ENCODE measurements around the gene ZNF134. TPM values are rescaled to one million over a fixed set of nuclear protein-coding genes. Genes with fewer than 3 reads are reported as not detected.

Gene ZNF134
- total RNA-seq, 1 experiment from 2014 or later = 18.9 TPM

DNA sequence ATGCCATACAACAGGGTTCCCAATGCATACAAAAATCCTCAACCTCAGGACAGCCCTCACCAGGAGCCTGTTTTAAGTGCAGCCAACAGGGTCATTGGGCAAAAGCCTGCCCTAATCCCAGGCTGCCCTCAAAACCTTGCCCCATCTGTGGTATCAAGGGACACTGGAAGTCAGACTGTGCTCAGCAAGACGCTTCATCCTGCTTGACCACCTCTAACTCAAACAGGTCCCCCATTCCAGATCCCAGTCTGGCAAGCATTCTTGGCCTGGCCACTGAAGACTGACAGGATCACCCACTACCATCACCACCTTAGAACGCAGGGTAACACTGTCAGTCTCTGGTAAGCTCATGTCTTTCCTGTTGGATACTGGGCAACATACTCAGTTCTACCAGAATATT is 39.6 kb downstream of the ZNF134 start:
- H3K4me1 ChIP-seq (ENCODE audit: control insufficient read depth, insufficient read depth, low read length) = no peaks in the 10 kb centered on the region
- TF ChIP-seq, protein P1, sequence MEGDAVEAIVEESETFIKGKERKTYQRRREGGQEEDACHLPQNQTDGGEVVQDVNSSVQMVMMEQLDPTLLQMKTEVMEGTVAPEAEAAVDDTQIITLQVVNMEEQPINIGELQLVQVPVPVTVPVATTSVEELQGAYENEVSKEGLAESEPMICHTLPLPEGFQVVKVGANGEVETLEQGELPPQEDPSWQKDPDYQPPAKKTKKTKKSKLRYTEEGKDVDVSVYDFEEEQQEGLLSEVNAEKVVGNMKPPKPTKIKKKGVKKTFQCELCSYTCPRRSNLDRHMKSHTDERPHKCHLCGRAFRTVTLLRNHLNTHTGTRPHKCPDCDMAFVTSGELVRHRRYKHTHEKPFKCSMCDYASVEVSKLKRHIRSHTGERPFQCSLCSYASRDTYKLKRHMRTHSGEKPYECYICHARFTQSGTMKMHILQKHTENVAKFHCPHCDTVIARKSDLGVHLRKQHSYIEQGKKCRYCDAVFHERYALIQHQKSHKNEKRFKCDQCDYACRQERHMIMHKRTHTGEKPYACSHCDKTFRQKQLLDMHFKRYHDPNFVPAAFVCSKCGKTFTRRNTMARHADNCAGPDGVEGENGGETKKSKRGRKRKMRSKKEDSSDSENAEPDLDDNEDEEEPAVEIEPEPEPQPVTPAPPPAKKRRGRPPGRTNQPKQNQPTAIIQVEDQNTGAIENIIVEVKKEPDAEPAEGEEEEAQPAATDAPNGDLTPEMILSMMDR (IDR thresholded peaks at IDR 0.05) = no peak
- TF ChIP-seq POLR2AphosphoS5 (IDR thresholded peaks at IDR 0.05; ENCODE audit: low read depth, low read length) (no peak), TCF7L2 (IDR thresholded peaks at IDR 0.05; ENCODE audit: low read depth, low read length) (no peak), SIN3A (IDR thresholded peaks at IDR 0.05; ENCODE audit: borderline replicate concordance, insufficient read depth, low read depth, low read length) (no peak)
- TF ChIP-seq, protein P2, sequence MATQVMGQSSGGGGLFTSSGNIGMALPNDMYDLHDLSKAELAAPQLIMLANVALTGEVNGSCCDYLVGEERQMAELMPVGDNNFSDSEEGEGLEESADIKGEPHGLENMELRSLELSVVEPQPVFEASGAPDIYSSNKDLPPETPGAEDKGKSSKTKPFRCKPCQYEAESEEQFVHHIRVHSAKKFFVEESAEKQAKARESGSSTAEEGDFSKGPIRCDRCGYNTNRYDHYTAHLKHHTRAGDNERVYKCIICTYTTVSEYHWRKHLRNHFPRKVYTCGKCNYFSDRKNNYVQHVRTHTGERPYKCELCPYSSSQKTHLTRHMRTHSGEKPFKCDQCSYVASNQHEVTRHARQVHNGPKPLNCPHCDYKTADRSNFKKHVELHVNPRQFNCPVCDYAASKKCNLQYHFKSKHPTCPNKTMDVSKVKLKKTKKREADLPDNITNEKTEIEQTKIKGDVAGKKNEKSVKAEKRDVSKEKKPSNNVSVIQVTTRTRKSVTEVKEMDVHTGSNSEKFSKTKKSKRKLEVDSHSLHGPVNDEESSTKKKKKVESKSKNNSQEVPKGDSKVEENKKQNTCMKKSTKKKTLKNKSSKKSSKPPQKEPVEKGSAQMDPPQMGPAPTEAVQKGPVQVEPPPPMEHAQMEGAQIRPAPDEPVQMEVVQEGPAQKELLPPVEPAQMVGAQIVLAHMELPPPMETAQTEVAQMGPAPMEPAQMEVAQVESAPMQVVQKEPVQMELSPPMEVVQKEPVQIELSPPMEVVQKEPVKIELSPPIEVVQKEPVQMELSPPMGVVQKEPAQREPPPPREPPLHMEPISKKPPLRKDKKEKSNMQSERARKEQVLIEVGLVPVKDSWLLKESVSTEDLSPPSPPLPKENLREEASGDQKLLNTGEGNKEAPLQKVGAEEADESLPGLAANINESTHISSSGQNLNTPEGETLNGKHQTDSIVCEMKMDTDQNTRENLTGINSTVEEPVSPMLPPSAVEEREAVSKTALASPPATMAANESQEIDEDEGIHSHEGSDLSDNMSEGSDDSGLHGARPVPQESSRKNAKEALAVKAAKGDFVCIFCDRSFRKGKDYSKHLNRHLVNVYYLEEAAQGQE (IDR thresholded peaks at IDR 0.05; ENCODE audit: insufficient read depth in 1 of 2, low read depth in 2 of 2, low read length in 1 of 2) = no peak
- in situ Hi-C loops (cut with HindIII; ENCODE audit: low pct_unique_long_range_greater_than_20kb, low sequenced_read_pairs) = no loop called here
- no peaks in the 10 kb centered on the region for H3K9me3 ChIP-seq (ENCODE audit: control insufficient read depth, insufficient read depth, low read depth, low read length)
- BruUV-seq (replicated peaks) = no TSS peak
- DNase-seq (ENCODE audit: low read depth, low spot score) (no peak), ATAC-seq (no peak)
- no peak overlapping the region for H3K4me3 ChIP-seq (ENCODE audit: low read depth in 2 of 2, low read length in 2 of 2)
- intact Hi-C loops (cut with micrococcal nuclease; ENCODE audit: unreplicated experiment) = no loop called here
- CTCF ChIA-PET = no interaction called here
- POLR2A ChIA-PET = no interaction called here
- no peaks in the 10 kb centered on the region for H3K36me3 ChIP-seq (ENCODE audit: control insufficient read depth, insufficient read depth, low read length)
- H3K27ac ChIP-seq (ENCODE audit: low read length) = no peak overlapping the region
- no peaks in the 10 kb centered on the region for H3K27me3 ChIP-seq (ENCODE audit: control insufficient read depth, insufficient read depth, low read length)

DNA sequence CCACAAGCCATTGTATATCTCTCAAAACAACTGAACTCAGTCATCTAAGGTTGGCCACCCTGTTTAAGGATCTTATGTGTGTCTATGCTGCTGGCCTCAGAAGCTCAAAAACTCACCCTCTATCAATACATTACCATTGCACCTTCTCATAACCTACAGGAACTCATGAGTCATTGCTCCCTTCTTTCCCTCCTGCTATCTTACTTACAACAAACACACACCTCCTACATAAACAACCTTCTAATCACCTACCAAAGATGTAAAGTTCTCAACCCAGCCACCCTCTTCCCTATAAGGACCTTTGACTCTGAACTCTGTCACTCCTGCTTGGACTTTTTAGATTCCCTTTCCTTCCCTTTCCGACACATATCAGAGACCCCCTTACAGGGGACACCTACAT is 41.4 kb downstream of the ZNF134 start:
- Histone ChIP-seq H3K27me3 (ENCODE audit: control insufficient read depth, insufficient read depth, low read length) (peaks cover 10% of the 10 kb centered on the region; the same call in 1 of the 2 replicates), H3K4me1 (ENCODE audit: control insufficient read depth, insufficient read depth, low read length) (no peaks in the 10 kb centered on the region), H3K9me3 (ENCODE audit: control insufficient read depth, insufficient read depth, low read depth, low read length) (no peaks in the 10 kb centered on the region), H3K4me3 (ENCODE audit: low read depth in 2 of 2, low read length in 2 of 2) (no peak overlapping the region), H3K27ac (ENCODE audit: low read length) (no peak overlapping the region), H3K36me3 (ENCODE audit: control insufficient read depth, insufficient read depth, low read length) (no peaks in the 10 kb centered on the region)
- no peak for DNase-seq (ENCODE audit: low read depth, low spot score)
- intact Hi-C loops (cut with micrococcal nuclease; ENCODE audit: unreplicated experiment) = no loop called here
- TF ChIP-seq, protein P1 (IDR thresholded peaks at IDR 0.05) = no peak
- TF ChIP-seq SIN3A (IDR thresholded peaks at IDR 0.05; ENCODE audit: borderline replicate concordance, insufficient read depth, low read depth, low read length) = no peak
- TF ChIP-seq TCF7L2 (IDR thresholded peaks at IDR 0.05; ENCODE audit: low read depth, low read length) = no peak
- TF ChIP-seq, protein P2 (IDR thresholded peaks at IDR 0.05; ENCODE audit: insufficient read depth in 1 of 2, low read depth in 2 of 2, low read length in 1 of 2) = no peak
- TF ChIP-seq POLR2AphosphoS5 (IDR thresholded peaks at IDR 0.05; ENCODE audit: low read depth, low read length) = no peak
- no TSS peak for BruUV-seq (replicated peaks)
- no peak for ATAC-seq
- ChIA-PET CTCF (interaction anchor here (0.9 kb wide), 1 partner anchor 10 kb away, joined by 3 read pairs; no protein-coding TSS in a partner anchor), POLR2A (no interaction called here)
- in situ Hi-C loops (cut with HindIII; ENCODE audit: low pct_unique_long_range_greater_than_20kb, low sequenced_read_pairs) = no loop called here

All from Panc1 (cell line).